HEK293 (cell line): ENCODE measurements around the gene TPP1.

Experiments used
- CTCF ChIP-seq: fragments of 450-650 bp; formaldehyde crosslinking; IDR thresholded peaks from 2 replicates; pipeline ENCODE4 v1.5.1; 2016; ENCODE audit warnings: missing biosample characterization, missing genetic modification characterization
- PBX3 ChIP-seq: sonication (generic); formaldehyde crosslinking; IDR thresholded peaks from 2 replicates; pipeline ENCODE4 v1.8.1; 2022; ENCODE audit warnings: mild to moderate bottlenecking, moderate library complexity, missing genetic modification reagents
- ZNF335 ChIP-seq: fragments of 450-650 bp; formaldehyde crosslinking; conservative IDR thresholded peaks from 2 replicates; pipeline ENCODE4 v1.5.1; 2016; ENCODE audit warnings: missing biosample characterization, missing genetic modification characterization
- ZNF501 ChIP-seq: fragments of 450-650 bp; formaldehyde crosslinking; IDR thresholded peaks from 2 replicates; pipeline ENCODE4 v1.5.1; 2016; ENCODE audit warnings: missing biosample characterization, missing genetic modification characterization
- ZNF571 ChIP-seq: fragments of 450-650 bp; formaldehyde crosslinking; IDR thresholded peaks from 2 replicates; pipeline ENCODE4 v1.5.0; 2017; ENCODE audit warnings: missing biosample characterization, missing genetic modification characterization

GRCh38 chr11:6570691-6571427, 48.4 kb downstream of the TPP1 start:
- TF ChIP-seq CTCF (tag by site-specific recombination), result no peak
- no peak for TF ChIP-seq ZNF571 (tag by site-specific recombination)
- TF ChIP-seq ZNF501 (tag by site-specific recombination), result no peak
- no peak for TF ChIP-seq PBX3 (CRISPR knock-in tag)
- TF ChIP-seq ZNF335 (tag by site-specific recombination), result no peak
